Peyer's patch (tissue), 4 donors: ENCODE measurements around the gene HOXD10. TPM values are rescaled to one million over a fixed set of nuclear protein-coding genes. Genes with fewer than 3 reads are reported as not detected.

ENCODE experiments used
- DNase-seq, 3 donors: peaks; one replicate each; pipeline ENCODE4 v3.0.0-alpha.2; 2017 to 2019
- H3K27ac ChIP-seq, 4 donors: fragments of 200-600 bp; sonication (generic); one replicate each; pipeline ENCODE4 v1.5.1; 2016 to 2019
- H3K27me3 ChIP-seq, 2 donors: fragments of 200-600 bp; sonication (generic); one replicate each; pipeline ENCODE4 v1.5.1; 2019
- H3K36me3 ChIP-seq, 3 donors: fragments of 200-600 bp; sonication (generic); one replicate each; pipeline ENCODE4 v1.5.1; 2016 to 2019
- H3K4me1 ChIP-seq, 4 donors: fragments of 200-600 bp; sonication (generic); one replicate each; pipeline ENCODE4 v1.5.1; 2016 to 2019
- H3K4me3 ChIP-seq, 4 donors: fragments of 200-600 bp; sonication (generic); 1 replicate in 3 of 4; 2 replicates in 1 of 4; pipeline ENCODE4 v1.5.1; 2016 to 2019; ENCODE audit warnings: mild to moderate bottlenecking in 1 of 4
- H3K9me3 ChIP-seq, 4 donors: fragments of 200-600 bp; sonication (generic); one replicate each; pipeline ENCODE4 v1.5.1; 2016 to 2019; ENCODE audit warnings: mild to moderate bottlenecking in 1 of 4
- POLR2A ChIP-seq, 2 donors: fragments of 450-650 bp; IDR thresholded peaks; one replicate each; pipeline ENCODE4 v1.5.1; 2017; ENCODE audit warnings: antibody characterized with exemption in 2 of 2, mild to moderate bottlenecking in 2 of 2, moderate library complexity in 2 of 2
- total RNA-seq, 4 donors: library from RNA; depleted of rRNA; stranded (reverse); fragments of >200 nt; gene quantifications; one replicate each; pipeline ENCODE4 v1.1.0, GENCODE V29; 2016
- TF ChIP-seq, protein P1 (sequence below), 6 experiments: fragments of 450-650 bp in 4 of 6; fragments of 200-600 bp in 2 of 6; sonication (generic) in 1 of 6; IDR thresholded peaks; one replicate each; pipeline ENCODE4 v1.5.1; 2017 to 2019; ENCODE audit warnings: antibody characterized with exemption in 6 of 6, mild to moderate bottlenecking in 3 of 6, moderate library complexity in 1 of 6

The HOXD10 gene
- total RNA-seq, 4 donors from 2014 or later, result not detected

DNA sequence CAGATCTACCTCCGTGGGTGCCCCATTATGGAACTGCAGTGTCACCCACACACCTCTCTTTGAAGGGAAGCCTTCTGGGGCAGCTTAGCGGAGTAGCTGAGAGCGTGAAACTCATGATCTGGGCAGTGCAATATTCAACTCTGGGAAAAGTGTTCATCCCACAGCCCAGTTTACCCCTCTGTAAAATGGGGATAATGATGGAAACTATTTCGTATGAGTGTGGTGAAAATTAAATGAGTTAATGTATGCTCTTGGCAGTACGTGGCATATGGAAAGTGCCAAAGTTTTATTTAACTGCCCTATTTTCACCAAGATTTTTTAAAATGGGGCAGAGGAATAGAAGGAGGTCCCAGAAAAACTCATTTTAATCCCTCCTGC, 44.3 kb upstream of the HOXD10 start:
- DNase-seq, result no peak
- H3K27me3 ChIP-seq, result peaks cover 0 to 87% of the 10 kb centered on the region in 2 donors
- H3K4me3 ChIP-seq, result no peak overlapping the region
- H3K9me3 ChIP-seq, result no peaks in the 10 kb centered on the region
- no peaks in the 10 kb centered on the region for H3K36me3 ChIP-seq
- no peak overlapping the region for H3K27ac ChIP-seq
- H3K4me1 ChIP-seq, result peaks cover 0 to 8% (median 0%) of the 10 kb centered on the region in 4 donors
- TF ChIP-seq, protein P1, sequence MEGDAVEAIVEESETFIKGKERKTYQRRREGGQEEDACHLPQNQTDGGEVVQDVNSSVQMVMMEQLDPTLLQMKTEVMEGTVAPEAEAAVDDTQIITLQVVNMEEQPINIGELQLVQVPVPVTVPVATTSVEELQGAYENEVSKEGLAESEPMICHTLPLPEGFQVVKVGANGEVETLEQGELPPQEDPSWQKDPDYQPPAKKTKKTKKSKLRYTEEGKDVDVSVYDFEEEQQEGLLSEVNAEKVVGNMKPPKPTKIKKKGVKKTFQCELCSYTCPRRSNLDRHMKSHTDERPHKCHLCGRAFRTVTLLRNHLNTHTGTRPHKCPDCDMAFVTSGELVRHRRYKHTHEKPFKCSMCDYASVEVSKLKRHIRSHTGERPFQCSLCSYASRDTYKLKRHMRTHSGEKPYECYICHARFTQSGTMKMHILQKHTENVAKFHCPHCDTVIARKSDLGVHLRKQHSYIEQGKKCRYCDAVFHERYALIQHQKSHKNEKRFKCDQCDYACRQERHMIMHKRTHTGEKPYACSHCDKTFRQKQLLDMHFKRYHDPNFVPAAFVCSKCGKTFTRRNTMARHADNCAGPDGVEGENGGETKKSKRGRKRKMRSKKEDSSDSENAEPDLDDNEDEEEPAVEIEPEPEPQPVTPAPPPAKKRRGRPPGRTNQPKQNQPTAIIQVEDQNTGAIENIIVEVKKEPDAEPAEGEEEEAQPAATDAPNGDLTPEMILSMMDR (IDR thresholded peaks at IDR 0.05), result no peak
- no peak for TF ChIP-seq POLR2A (IDR thresholded peaks at IDR 0.05)

DNA sequence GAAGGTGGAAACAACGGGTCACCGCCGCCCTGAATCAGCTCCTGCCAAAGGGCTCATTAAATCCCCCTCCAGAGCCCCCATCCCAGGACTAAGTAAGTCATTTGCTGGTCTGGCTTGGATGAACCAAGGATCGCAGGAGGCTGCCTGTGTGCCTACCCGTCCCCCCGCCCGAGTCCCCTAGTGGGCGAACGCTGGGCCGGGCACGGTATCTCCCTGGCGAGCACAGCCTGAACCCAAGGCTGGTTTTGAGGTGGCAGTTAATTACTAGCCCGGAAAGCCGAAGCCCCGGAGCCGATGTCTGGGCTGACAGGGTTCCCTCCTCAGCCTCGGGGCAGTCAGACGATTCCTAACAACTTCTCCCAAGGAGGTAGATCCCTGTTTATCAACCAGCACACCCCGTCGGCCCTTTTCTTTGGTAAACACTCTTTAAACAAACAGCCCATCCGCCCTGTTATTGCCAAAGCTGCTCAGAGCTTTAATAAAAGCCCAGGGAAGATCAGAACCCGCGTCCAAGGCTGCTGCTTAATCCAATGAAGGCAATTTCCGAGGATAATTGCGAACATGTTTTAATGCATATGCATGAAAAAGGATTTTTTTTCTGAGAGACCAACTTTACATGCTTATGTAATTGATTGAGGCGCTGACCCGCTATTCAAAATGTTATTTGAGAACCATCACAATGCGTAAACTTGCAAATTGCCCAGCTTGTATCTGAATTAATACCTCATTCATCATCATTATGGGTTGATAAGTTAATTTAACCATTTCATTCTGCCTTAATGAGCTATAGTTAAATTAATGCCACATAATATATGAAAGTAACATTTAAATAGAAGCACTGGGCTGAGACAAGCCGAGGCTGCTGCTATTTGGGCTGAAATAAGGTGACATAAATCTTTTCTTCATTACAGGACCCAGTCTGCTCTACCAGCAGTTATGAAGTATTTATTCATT, 43.4 kb upstream of the HOXD10 start:
- no peak for TF ChIP-seq POLR2A (IDR thresholded peaks at IDR 0.05)
- TF ChIP-seq, protein P1 (IDR thresholded peaks at IDR 0.05), result no peak

DNA sequence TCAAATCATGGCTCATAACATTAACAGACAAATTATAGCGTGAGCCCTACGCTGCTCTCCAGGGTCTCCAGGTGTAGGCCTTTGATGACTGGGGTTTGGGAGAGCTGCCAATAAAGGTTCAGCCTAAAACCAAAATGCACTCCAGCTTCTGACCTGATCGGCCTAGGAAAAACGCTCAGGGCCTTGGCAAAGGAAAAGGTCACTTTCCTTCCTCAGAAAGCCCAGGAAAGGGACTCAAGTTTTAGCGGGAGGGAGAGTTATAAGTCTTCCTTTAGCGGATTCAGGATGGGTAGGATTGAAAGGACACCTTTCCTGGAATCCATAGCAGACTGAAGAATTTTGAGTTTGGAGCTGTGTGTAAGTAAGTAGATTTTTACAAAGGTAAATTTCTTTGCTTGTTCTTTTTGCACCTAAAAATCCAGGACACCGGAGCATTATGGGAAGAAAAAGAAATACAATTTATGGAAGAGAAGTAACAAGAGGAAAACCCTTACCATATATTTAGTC, 41.6 kb upstream of the HOXD10 start:
- peaks cover 0 to 9% (median 0%) of the 10 kb centered on the region in 4 donors for H3K4me1 ChIP-seq
- no peak overlapping the region for H3K4me3 ChIP-seq
- TF ChIP-seq, protein P1 (IDR thresholded peaks at IDR 0.05), result no peak
- TF ChIP-seq POLR2A (IDR thresholded peaks at IDR 0.05), result no peak
- no peak overlapping the region for H3K27ac ChIP-seq
- no peak for DNase-seq
- H3K9me3 ChIP-seq, result peaks cover 0 to 4% (median 0%) of the 10 kb centered on the region in 4 donors
- H3K36me3 ChIP-seq, result no peaks in the 10 kb centered on the region
- H3K27me3 ChIP-seq, result peaks cover 0 to 88% of the 10 kb centered on the region in 2 donors

More for the DNA sequence above, 43.4 kb upstream of the HOXD10 start:
- Histone ChIP-seq H3K9me3 (no peaks in the 10 kb centered on the region), H3K4me3 (no peak overlapping the region), H3K36me3 (no peaks in the 10 kb centered on the region), H3K4me1 (no peaks in the 10 kb centered on the region), H3K27ac (no peak overlapping the region), H3K27me3 (peaks cover 0 to 80% of the 10 kb centered on the region in 2 donors)
- DNase-seq, result no peak

DNA sequence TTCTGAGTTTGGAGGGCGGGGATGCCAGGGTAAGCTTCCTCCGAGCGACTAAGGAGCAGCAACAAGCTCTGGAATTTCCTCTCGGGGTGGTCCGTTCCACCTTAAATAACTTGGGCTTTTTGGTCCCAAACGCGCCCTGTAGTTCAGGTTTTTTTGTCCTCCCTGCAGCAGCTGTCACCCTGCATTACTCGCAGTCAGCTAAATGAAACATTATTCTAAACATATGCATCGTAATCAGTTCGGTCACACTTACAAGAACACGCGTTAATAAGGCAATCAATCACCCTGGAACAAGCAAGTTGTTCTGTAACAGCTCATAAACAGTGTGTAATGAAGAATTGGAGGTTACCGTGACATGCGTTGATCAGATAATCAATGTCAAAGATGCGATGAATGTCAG, 41.1 kb upstream of the HOXD10 start:
- Histone ChIP-seq H3K27ac (no peak overlapping the region), H3K4me1 (peaks cover 0 to 12% (median 0%) of the 10 kb centered on the region in 4 donors), H3K9me3 (peaks cover 0 to 5% (median 0%) of the 10 kb centered on the region in 4 donors), H3K27me3 (peaks cover 0 to 85% of the 10 kb centered on the region in 2 donors), H3K4me3 (no peak overlapping the region), H3K36me3 (no peaks in the 10 kb centered on the region)
- TF ChIP-seq, protein P1 (IDR thresholded peaks at IDR 0.05), result no peak
- no peak for DNase-seq

DNA sequence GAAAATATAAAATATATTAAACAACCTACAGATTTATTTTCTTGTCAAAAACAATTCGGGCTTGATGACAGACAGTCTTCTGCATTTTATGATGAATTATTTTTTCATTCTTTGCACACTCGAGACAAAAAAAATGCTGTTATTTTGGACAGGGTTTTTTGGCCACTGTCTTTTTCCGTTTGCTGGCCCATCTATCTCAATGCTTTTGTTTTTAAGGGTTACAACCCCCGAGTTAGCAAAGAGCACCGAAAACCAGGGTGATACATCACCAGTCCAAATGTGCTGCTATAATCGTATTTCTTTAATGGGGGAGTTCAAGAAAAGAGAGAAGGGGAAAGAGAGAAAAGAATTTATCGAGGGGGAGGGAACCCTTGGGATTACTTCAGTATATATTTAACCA, 40.5 kb upstream of the HOXD10 start:
- Histone ChIP-seq H3K27me3 (peaks cover 0 to 85% of the 10 kb centered on the region in 2 donors), H3K9me3 (peaks cover 0 to 11% (median 0%) of the 10 kb centered on the region in 4 donors), H3K27ac (no peak overlapping the region), H3K36me3 (no peaks in the 10 kb centered on the region), H3K4me3 (no peak overlapping the region), H3K4me1 (peaks cover 0 to 15% (median 0%) of the 10 kb centered on the region in 4 donors)
- TF ChIP-seq, protein P1 (IDR thresholded peaks at IDR 0.05), result no peak
- TF ChIP-seq POLR2A (IDR thresholded peaks at IDR 0.05), result no peak
- no peak for DNase-seq
